HG03575 (cell line): ENCODE data around the gene ABCB6.

ENCODE experiments used
- ATAC-seq: cut with Tn5 transposase; IDR thresholded peaks from one replicate; pipeline ENCODE4 v1.9.1; 2021; ENCODE audit not compliant: unreplicated experiment, insufficient number of reproducible peaks, low FRiP score; ENCODE audit errors: extremely low read depth

Gene ABCB6

DNA sequence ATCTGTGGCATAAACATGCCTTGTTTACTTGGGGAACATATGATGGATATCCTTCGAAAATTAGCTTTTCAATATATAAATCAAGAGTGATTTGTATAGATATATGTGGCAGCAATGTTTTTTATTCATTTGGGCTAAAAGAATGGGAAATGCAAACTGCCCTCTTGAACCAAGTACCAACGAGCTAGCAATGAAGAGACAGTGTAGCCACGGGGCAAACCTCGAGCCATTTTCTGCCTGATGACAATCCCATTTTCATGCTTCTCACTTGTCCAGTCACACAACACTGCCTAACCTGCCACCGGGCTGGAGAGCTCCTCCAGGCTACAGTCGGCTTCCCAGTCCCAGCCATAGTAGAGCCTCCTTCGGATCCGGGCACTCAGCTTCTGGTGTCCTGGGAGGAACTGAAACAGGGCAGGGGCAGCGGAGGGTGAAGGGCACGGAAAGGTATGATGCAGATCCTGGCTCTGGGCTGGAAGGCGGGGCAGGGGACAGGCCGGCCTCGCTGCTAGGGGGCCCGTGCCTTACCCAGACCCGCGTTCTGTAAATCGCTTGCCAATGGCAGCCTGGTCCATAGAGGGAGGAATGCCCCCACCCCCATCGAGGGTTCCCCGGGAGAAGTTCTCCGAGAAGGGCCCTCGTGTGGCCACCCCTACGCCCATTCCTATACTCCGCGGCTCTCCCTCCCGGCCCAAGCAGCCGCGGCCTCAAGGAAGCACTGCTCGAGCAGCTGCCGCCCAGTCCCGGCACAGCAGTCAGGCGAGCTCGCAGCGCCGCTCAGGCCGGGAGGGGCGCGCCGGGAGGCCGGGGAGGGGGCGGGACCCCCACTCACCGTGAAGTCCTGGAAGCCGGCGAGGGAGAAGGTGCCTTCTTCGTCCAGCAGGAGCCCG, 42.6 kb downstream of the ABCB6 start:
- ATAC-seq: no peak

DNA sequence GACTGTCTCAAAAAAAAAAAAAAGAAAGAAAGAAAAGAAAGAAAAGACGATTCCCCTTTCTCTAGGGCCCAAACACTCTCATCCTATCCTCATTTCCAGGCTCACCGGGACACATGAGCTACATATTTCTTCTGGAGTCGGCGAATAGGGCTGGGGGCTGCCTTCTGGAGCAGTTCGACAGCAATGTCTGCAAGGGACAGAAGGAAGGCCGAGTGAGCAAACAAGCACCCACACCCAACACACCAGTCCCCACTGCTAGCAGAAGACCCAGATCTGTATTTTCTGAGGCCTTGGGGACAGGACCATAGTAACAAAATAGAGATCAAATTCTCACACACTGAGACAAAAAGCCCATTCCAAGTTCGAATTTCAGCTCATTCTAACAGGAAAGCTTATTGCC, 43.3 kb downstream of the ABCB6 start:
- no peak for ATAC-seq

GRCh38 chr2:219174801-219175200, 44.0 kb downstream of the ABCB6 start:
- ATAC-seq: no peak

- ATAC-seq: no peak
Observed at GRCh38 chr2:219174146-219174545, 44.6 kb downstream of the ABCB6 start.

GRCh38 chr2:219173176-219173575, 45.6 kb downstream of the ABCB6 start:
- ATAC-seq: no peak

- no peak for ATAC-seq
Observed at GRCh38 chr2:219172231-219173154, 46.3 kb downstream of the ABCB6 start.

GRCh38 chr2:219171231-219171651, 47.5 kb downstream of the ABCB6 start:
- ATAC-seq: no peak

- ATAC-seq: no peak
Observed at GRCh38 chr2:219169930-219170654, 48.7 kb downstream of the ABCB6 start, which contains the start of gene SLC23A3. Gene SLC23A3, minus strand, starts transcription at chr2:219170029. Its CDS starts 45 bp downstream, at chr2:219169984.

DNA sequence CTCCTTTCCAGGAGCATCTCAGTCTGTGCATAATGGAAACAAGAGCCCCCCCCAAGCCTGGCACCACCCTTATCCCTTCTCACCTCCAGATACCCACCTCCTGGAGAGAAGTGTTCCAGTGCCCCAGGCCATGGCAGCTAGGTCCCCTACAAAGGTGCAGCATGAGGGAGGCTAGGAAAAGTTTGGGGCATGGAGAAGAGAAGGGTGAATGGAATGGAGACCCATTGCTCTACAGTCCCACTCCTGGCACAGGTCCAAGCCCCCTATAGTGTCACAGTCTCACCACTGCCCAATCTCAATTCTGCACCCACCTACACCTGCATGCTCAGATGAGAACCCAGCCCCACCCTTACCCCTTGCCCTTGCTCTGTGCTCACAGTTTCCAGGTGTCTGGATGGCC, 49.8 kb downstream of the ABCB6 start:
- ATAC-seq: no peak

DNA sequence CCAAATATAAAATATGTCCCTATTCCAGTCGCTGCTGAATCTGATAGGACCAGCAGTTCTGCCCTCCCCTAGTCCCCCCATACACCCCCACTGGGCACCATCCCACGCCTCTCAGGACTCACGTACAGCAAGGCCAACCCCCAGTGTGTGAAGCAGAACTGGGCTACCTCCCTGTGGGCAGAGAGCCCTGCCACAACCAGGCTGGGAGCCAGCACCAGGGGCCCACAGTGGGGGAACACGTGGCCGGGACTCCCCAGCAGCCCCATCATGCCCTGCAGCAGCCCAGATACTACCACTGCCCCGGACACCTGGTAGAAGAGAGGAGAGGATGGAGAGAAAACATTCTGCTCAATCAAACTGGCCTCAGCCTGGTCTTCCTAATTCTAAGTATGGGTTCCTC, 50.2 kb downstream of the ABCB6 start:
- ATAC-seq: no peak

- ATAC-seq: no peak
Observed at GRCh38 chr2:219167997-219168396, 50.8 kb downstream of the ABCB6 start.

GRCh38 chr2:219165058-219165911, 53.5 kb downstream of the ABCB6 start:
- no peak for ATAC-seq

DNA sequence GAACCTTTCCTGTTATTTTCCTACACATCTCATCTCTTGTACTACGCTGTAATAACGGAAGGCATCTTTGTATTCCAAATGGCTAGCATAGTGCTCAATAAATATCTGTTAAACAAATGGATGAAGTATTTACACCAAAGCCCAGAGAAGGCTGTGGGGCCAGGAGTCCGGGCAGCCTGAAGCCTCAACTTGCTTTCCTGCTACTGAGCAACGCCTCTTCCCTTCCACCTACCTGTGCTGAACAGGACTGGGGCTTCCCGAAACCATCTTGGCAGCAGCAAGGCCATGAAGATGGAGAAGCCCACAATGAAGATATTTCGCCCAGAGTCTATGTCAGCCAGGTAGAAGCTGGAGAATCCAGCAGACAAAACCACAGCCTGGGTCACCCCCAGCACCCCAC, 55.6 kb downstream of the ABCB6 start:
- no peak for ATAC-seq

DNA sequence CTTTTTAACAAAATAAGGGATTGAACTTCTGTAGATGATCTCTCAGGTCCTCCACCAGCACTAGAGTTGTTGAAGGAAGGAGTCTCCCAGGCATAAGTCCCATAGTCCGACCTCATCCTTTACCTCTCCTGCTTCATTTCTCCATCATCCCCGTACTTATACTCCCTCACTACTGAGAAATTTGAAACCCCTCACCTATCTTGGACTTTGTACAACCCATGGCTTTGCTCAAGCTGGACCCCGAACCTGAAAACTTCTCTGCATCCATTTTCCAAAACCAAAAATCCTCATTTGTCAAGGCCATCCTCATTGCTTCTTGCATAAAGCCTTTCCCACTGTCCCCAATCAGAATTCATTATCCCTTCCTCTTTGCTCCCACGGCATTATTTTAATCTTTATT, 57.7 kb downstream of the ABCB6 start:
- no peak for ATAC-seq

DNA sequence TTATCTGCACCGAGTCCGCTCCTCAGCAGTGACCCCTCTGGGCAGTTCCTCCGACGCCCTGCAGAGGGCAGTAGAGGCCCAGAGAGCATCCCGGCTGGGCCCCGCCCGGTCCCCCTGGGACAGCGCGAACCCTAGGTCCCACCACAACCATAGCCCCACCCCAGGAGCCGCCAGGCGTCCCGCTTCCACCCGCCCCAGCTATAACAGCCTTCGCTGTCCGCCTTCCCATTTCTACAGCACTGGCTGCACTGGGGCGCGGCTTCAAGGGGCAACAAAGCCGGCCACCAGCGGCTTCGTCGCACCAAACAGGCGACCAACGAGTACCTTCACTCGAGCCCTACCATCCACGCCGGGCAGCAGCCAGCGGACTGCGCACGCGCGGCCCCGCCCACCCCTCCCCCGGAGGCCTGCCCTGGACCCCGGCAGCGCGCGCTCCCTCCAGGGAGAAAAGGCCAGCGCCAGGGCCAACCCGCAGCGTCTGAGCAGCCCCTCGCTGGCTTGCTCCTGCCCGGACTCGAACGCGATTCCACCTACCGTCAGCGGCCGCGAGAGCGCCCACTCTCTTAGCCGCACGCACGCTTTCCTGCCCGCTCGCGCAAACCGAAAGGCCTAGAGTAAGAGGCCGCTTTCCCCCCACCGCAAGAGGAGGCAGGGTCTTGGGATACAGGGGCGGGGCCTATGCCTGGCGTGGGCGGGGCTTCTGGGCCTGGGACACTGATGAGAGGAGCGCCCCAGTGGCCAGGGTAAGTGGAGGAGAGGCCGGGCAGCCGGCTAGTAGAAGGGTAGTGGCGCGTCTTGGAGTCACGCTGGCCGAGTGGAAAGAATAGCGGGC, 58.4 kb downstream of the ABCB6 start, which contains the start of gene NHEJ1:
TSS of gene NHEJ1 (minus strand) at position 630 of the 832 bp plus-strand sequence. CDS start 2,453 bp downstream, outside the sequence.
- peak; percentile 47 for ATAC-seq
